ENCODE data around the gene CLDN24. TPM values are rescaled to one million over a fixed set of nuclear protein-coding genes. Genes with fewer than 3 reads are reported as not detected.
A peak's percentile ranks its signal among the peaks of the same experiment; 100 is the strongest.

The CLDN24 gene
- total RNA-seq, 1 donor from 2014 or later = not detected

DNA sequence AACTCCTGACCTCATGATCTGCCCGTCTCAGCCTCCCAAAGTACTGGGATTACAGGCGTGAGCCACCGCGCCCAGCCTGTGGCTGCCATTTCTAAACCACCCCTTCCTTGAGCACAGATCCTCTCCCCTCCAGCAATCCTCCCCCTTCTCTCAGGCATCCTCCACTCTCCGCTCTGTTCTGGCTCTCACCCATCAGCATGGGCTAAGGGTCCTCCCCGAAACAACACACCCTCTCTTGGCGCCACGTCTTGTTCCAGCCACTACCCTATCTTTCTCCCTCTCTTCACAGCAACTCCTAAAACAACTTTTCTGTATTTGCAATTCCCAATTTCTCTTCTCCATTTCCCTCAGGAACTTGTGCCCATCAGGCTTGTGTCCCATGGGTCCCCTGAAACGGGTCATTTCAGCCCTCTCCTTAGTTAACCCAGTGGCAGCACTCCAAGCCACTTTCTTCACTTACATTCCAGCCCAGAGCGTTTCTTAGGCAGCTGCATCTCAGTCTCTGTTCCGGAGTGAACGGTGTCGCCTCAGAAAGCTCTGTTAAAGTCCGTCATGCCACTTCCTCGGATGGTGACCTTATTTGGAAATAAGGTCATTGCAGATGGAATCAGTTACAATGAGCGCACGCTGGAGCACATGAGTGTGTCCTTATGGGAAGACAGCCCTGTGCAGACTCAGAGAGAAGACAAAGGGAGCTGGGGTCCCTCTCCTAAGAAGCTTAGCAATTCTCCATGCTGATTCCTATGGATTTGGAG is 28.3 kb upstream of the CLDN24 start:
- no peaks in the 10 kb centered on the region for H3K36me3 ChIP-seq
- no peaks in the 10 kb centered on the region for H3K4me1 ChIP-seq
- no peak for ATAC-seq
- TF ChIP-seq, protein P1, sequence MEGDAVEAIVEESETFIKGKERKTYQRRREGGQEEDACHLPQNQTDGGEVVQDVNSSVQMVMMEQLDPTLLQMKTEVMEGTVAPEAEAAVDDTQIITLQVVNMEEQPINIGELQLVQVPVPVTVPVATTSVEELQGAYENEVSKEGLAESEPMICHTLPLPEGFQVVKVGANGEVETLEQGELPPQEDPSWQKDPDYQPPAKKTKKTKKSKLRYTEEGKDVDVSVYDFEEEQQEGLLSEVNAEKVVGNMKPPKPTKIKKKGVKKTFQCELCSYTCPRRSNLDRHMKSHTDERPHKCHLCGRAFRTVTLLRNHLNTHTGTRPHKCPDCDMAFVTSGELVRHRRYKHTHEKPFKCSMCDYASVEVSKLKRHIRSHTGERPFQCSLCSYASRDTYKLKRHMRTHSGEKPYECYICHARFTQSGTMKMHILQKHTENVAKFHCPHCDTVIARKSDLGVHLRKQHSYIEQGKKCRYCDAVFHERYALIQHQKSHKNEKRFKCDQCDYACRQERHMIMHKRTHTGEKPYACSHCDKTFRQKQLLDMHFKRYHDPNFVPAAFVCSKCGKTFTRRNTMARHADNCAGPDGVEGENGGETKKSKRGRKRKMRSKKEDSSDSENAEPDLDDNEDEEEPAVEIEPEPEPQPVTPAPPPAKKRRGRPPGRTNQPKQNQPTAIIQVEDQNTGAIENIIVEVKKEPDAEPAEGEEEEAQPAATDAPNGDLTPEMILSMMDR (IDR thresholded peaks at IDR 0.05) = no peak
- H3K27ac ChIP-seq = no peak overlapping the region
- intact Hi-C loops (cut with DNase I) = no loop called here
- peaks cover 11% of the 10 kb centered on the region for H3K27me3 ChIP-seq (ENCODE audit: low read depth)
- no peak for DNase-seq
- H3K9me3 ChIP-seq = no peaks in the 10 kb centered on the region
- H3K4me3 ChIP-seq = no peak overlapping the region

- Histone ChIP-seq H3K4me3 (no peak overlapping the region), H3K36me3 (no peaks in the 10 kb centered on the region), H3K4me1 (no peaks in the 10 kb centered on the region), H3K27ac (no peak overlapping the region), H3K27me3 (ENCODE audit: low read depth) (peaks cover 11% of the 10 kb centered on the region), H3K9me3 (no peaks in the 10 kb centered on the region)
- TF ChIP-seq, protein P1 (IDR thresholded peaks at IDR 0.05) = no peak
- no peak for ATAC-seq
- DNase-seq = no peak
- intact Hi-C loops (cut with DNase I) = no loop called here
These were observed 27.4 kb upstream of the CLDN24 start for GRCh38 chr4:183349673-183350072.

DNA sequence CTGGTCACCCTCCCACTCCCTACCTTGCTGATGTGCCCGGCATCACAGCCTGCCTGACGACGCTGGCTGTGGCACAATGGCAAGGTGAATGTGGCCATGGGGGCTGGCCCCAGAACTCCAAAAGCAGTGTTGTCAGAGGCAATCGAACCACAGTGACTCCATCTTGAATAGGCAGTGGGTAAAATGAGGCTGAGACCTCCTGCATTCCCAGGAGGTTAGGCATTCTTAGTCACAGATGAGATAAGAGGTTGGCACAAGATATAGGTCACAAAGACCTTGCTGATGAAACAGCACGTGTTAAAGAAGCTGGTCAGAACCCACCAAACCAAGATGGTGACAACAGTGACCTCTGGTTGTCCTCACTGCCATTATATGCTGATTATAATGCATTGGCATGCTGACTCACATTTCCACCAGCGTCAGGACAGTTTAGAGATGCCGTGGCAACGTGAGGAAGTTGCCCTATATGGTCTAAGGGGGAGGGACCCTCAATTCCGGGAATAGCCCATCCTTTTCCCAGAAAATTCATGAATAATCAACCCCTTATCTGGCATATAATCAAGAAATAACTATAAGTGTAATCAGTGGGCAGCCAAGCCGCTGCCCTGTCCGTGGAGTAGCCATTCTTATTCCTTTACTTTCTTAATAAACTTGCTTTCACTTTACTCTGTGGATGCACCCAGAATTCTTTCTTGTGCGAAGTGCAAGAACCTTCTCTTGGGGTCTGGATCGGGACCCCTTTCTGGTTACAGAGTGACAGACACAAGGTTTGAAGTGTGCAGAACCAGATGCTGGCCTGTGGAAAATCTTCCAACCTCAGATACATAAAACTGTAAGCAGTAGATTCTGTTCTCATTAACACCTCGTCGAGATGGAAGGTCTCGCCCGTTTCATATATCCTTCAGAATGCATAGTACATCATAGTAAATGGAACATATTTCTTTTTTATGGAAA is 26.8 kb upstream of the CLDN24 start:
- Histone ChIP-seq H3K9me3 (no peaks in the 10 kb centered on the region), H3K27me3 (ENCODE audit: low read depth) (peaks cover 11% of the 10 kb centered on the region), H3K36me3 (no peaks in the 10 kb centered on the region), H3K4me1 (no peaks in the 10 kb centered on the region), H3K4me3 (no peak overlapping the region), H3K27ac (no peak overlapping the region)
- DNase-seq = no peak
- TF ChIP-seq, protein P1 (IDR thresholded peaks at IDR 0.05) = no peak
- ATAC-seq = peak; percentile 52 to 84
- intact Hi-C loops (cut with DNase I) = no loop called here

GRCh38 chr4:183348136-183348535 is 25.9 kb upstream of the CLDN24 start:
- Histone ChIP-seq H3K4me1 (no peaks in the 10 kb centered on the region), H3K9me3 (no peaks in the 10 kb centered on the region), H3K36me3 (no peaks in the 10 kb centered on the region), H3K27ac (no peak overlapping the region), H3K27me3 (ENCODE audit: low read depth) (peaks cover 17% of the 10 kb centered on the region), H3K4me3 (no peak overlapping the region)
- DNase-seq (no peak), ATAC-seq (no peak)
- intact Hi-C loops (cut with DNase I) = no loop called here
- TF ChIP-seq, protein P1 (IDR thresholded peaks at IDR 0.05) = no peak

GRCh38 chr4:183347566-183347965 is 25.3 kb upstream of the CLDN24 start:
- ATAC-seq = no peak
- Histone ChIP-seq H3K27ac (no peak overlapping the region), H3K9me3 (no peaks in the 10 kb centered on the region), H3K36me3 (no peaks in the 10 kb centered on the region), H3K27me3 (ENCODE audit: low read depth) (peaks cover 17% of the 10 kb centered on the region), H3K4me1 (peaks cover 5% of the 10 kb centered on the region), H3K4me3 (no peak overlapping the region)
- intact Hi-C loops (cut with DNase I) = no loop called here
- TF ChIP-seq, protein P1 (IDR thresholded peaks at IDR 0.05) = no peak
- DNase-seq = no peak

All from lower lobe of right lung (tissue), 2 donors.